Measurements from ENCODE around the gene ZNF581.
A peak's percentile ranks its signal among the peaks of the same experiment; 100 is the strongest.

Gene ZNF581

DNA sequence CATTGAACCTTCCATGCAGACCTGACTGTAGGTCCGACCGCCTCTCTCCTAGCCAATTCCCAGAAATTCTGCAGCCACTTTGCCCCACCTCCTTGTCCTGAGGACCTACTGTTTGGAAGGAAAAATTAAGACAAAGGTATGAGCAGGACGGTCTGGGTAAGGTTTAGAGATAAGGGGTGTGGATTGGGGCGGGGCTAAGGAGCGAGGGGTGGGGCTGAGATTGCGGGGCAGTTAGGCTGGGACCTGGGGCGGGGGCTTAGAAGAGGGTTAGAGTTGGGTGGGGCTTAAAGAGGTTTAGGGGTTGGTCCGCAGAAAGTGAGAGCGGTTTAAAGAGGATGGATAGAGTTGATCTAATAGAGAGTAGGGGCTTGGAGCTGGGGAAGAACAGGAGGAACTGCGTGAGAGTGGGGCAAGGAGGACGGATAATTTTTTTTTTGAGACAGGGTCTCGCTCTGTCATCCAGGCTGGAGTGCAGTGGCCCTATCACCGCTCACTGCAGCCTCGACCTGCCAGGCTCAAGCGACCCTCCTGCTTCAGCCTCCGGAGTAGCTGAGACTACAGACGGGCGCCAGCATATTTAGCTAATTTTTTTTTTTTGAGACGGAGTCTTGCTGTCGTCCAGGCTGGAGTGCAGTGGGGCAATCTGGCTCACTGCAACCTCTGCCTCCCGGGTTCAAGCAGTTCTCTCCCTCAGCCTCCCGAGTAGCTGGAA, 39.7 kb upstream of the ZNF581 start:
- H3K4me3 ChIP-seq (ENCODE audit: low read depth, low read length), result no peak overlapping the region; the same call in 1 of the 2 replicates
- TF ChIP-seq, protein P1, sequence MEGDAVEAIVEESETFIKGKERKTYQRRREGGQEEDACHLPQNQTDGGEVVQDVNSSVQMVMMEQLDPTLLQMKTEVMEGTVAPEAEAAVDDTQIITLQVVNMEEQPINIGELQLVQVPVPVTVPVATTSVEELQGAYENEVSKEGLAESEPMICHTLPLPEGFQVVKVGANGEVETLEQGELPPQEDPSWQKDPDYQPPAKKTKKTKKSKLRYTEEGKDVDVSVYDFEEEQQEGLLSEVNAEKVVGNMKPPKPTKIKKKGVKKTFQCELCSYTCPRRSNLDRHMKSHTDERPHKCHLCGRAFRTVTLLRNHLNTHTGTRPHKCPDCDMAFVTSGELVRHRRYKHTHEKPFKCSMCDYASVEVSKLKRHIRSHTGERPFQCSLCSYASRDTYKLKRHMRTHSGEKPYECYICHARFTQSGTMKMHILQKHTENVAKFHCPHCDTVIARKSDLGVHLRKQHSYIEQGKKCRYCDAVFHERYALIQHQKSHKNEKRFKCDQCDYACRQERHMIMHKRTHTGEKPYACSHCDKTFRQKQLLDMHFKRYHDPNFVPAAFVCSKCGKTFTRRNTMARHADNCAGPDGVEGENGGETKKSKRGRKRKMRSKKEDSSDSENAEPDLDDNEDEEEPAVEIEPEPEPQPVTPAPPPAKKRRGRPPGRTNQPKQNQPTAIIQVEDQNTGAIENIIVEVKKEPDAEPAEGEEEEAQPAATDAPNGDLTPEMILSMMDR (IDR thresholded peaks at IDR 0.05; ENCODE audit: insufficient read depth, low read depth, low read length, missing control alignments), result no peak
- no peak for DNase-seq (ENCODE audit: low read depth)

DNA sequence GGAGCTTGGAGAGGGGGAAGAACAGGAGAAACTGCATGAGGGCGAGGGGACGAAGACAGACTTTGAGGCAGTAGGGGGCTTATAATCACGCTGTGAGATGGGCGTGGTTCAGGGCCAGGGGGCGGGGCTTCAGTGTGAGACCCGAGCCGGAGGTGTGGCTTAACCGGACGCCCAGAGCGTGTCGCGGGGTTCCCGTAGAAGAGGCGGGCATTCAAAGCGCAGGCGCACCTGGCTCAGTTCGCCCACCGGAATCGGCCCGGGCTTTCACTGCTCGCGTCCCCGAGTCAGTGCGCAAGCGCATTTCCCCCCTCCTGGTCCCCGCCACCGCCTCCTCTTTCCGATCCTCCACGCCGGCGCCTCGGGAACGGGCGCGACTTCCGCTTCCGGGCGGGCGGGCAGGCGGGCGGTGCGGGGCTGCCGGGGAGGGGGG, 38.2 kb upstream of the ZNF581 start:
- peak; percentile 99 for DNase-seq (ENCODE audit: low read depth)
- TF ChIP-seq, protein P1 (IDR thresholded peaks at IDR 0.05; ENCODE audit: insufficient read depth, low read depth, low read length, missing control alignments), result no peak
- peak overlapping the region; percentile 90 for H3K4me3 ChIP-seq (ENCODE audit: low read depth, low read length)

DNA sequence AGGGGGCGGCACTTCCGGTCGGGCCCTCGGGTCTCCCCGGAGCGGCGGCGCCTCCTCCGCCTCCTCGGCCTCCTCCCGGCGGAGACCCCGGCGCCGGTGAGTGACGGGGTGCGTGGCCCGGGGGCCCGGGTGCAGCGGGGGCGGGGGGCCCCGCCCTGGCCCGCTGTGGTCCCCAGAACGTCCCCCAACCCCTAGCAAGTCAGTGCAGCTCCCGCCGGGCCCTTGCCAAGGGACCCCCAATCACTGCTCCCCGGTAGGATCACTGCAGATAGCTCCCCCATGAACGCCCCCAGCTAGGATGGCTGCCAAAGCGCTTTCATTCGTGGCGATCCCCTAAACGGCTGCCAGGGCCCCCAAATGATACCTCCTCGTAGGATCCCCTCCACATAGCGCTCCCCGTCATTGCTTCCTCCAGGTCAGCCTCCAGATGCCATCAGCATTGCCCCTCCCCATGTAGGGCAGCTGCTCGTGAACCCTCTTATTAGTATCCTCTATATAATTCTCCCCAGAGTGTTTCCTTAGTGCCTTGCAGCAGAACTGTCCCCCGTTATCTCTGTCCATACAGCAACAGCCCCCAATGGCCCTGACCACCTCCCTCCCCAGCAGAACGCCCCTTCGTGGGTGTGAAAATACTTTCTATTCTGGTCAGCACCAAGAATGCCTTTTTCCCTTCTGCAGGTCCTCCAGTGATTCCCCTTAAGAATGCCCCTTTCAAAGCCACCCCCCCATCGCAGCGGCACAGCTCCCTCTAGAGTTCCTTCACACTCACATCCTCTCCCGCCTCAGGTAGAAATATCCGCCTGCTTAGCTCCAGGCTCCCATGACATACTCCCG, 37.6 kb upstream of the ZNF581 start, which contains the start of gene ZNF865:
ZNF865 (plus strand) TSS at position 11 of the 834 bp plus-strand sequence. CDS start 7,972 bp downstream, outside the sequence.
- TF ChIP-seq, protein P1 (IDR thresholded peaks at IDR 0.05; ENCODE audit: insufficient read depth, low read depth, low read length, missing control alignments), result peak; percentile 83
- peak; percentile 90 for DNase-seq (ENCODE audit: low read depth)
- H3K4me3 ChIP-seq (ENCODE audit: low read depth, low read length), result peak within 1 kb of the TSS; percentile 90

DNA sequence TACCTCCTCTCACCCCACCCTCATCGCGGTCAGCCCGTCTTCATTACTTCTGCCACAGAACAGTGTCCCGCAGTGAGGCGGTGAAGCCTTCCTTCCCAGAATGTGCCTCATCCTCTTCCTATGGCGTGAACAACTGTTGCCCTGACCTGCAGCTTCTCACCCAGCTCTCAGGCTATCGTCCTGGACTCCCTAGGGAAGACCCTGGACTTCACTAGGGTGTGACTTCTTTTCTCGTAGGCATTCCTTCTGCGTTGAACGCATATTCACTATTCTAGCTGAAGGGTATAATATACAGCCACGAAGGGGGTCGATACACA, 37.0 kb upstream of the ZNF581 start:
- H3K4me3 ChIP-seq (ENCODE audit: low read depth, low read length), result peak overlapping the region; percentile 90
- TF ChIP-seq, protein P1 (IDR thresholded peaks at IDR 0.05; ENCODE audit: insufficient read depth, low read depth, low read length, missing control alignments), result no peak
- no peak for DNase-seq (ENCODE audit: low read depth)

DNA sequence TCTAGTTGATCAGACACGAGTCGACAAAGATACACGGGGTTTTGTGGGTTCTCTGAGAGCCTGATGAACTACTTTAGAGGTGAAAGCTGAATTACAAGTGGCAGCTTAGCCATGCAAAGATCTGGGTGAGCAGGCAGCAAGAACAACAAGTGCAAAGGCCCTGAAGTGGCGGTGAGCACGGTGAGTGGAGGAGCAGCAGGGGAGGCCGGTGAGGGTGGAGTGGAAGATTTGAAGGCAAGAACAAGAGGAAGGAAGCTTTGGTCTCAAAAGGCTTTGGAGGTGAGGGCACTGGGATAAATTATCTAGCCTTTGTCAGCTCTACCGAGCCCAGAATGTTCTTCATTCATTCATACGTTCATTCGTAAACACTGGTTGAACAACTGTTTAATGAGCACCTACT, 36.6 kb upstream of the ZNF581 start:
- peak overlapping the region; percentile 90 for H3K4me3 ChIP-seq (ENCODE audit: low read depth, low read length)
- DNase-seq (ENCODE audit: low read depth), result no peak
- TF ChIP-seq, protein P1 (IDR thresholded peaks at IDR 0.05; ENCODE audit: insufficient read depth, low read depth, low read length, missing control alignments), result no peak

DNA sequence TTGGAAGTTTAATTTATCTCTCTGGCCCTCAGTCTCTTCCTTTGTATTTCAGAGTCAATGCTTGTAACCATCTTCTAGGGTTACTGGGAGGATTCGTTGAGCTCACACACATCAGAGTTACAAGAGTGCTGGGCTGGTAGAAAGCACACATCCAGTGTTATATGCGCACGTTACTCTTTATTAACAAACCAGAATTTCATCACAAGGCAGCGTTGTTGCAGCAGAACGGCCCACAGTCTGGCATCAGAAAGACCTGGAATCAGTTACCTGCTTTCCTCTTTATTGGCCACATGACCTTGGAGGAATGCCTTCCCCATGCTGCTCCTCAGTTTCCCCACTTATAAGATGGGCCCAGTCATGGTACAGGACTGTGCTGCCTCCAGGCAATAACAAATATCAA, 34.1 kb upstream of the ZNF581 start:
- TF ChIP-seq, protein P1 (IDR thresholded peaks at IDR 0.05; ENCODE audit: insufficient read depth, low read depth, low read length, missing control alignments), result no peak
- no peak overlapping the region for H3K4me3 ChIP-seq (ENCODE audit: low read depth, low read length)
- DNase-seq (ENCODE audit: low read depth), result no peak

Data from GM12865 (cell line).